IMR-90 (cell line): ENCODE results near the gene NELL1. TPM values are rescaled to one million over a fixed set of nuclear protein-coding genes. Genes with fewer than 3 reads are reported as not detected.

Source experiments
- ATAC-seq: fragments of 200-7000 bp; cut with Tn5 transposase; 2 replicates; pipeline ENCODE4 v1.9.1; 2020; ENCODE audit warnings: low read depth, mild to moderate bottlenecking, moderate library complexity
- BruUV-seq: library from RNA; stranded (reverse); fragments of 400-500 nt; replicated peaks from 2 replicates; lab custom pipeline; 2021; lab: Mats Ljungman, UMichigan
- CTCF ChIA-PET: fragments of 300-600 bp; formaldehyde crosslinking; extraction: SDS; loops from one replicate; lab custom pipeline; 2021; ENCODE audit warnings: antibody characterized with exemption; lab: Yijun Ruan, JAX
- POLR2A ChIA-PET: fragments of 300-600 bp; sonication (Branson Sonifier 250); formaldehyde crosslinking; loops from one replicate; lab custom pipeline; 2022; ENCODE audit warnings: antibody characterized with exemption; ENCODE audit not compliant: unreplicated experiment; lab: Charles Lee
- DNase-seq: peaks from one replicate; pipeline ENCODE4 v3.0.0; 2013
- H2AFZ ChIP-seq: replicated peaks from 2 replicates; pipeline ENCODE3; 2013; ENCODE audit warnings: low read length, mild to moderate bottlenecking; ENCODE audit not compliant: poor library complexity
- H2AK5ac ChIP-seq: 2 replicates; pipeline ENCODE4 v1.6.1; 2013; ENCODE audit warnings: low read depth, low read length, inconsistent platforms
- H2AK9ac ChIP-seq: replicated peaks from 2 replicates; pipeline ENCODE3; 2013; ENCODE audit warnings: mild to moderate bottlenecking, low read depth, low read length, moderate library complexity; ENCODE audit not compliant: poor library complexity
- H2BK120ac ChIP-seq: 2 replicates; pipeline ENCODE4 v1.6.1; 2013; ENCODE audit warnings: low read depth, low read length, inconsistent platforms
- H2BK15ac ChIP-seq: 3 replicates; pipeline ENCODE4 v1.6.1; 2013; ENCODE audit warnings: low read depth, low read length, inconsistent platforms
- H2BK20ac ChIP-seq: 2 replicates; pipeline ENCODE4 v1.6.1; 2013; ENCODE audit warnings: low read depth, mild to moderate bottlenecking, inconsistent platforms, low read length, moderate library complexity
- H2BK5ac ChIP-seq: 2 replicates; pipeline ENCODE4 v1.6.1; 2013; ENCODE audit warnings: mild to moderate bottlenecking, low read depth, low read length, inconsistent platforms; ENCODE audit not compliant: poor library complexity, severe bottlenecking
- H3K14ac ChIP-seq: replicated peaks from 2 replicates; pipeline ENCODE4 v1.6.1; 2013; ENCODE audit warnings: low read depth, low read length, inconsistent platforms
- H3K18ac ChIP-seq: 2 replicates; pipeline ENCODE4 v1.6.1; 2013; ENCODE audit warnings: low read depth, low read length, control low read depth
- H3K23ac ChIP-seq: 2 replicates; pipeline ENCODE4 v1.6.1; 2013; ENCODE audit warnings: low read depth, low read length, inconsistent platforms
- H3K27ac ChIP-seq: 2 replicates; pipeline ENCODE4 v1.5.1; 2013; ENCODE audit warnings: mild to moderate bottlenecking, control low read depth, low read length; ENCODE audit not compliant: insufficient read depth
- H3K27me3 ChIP-seq: 2 replicates; pipeline ENCODE4 v1.6.1; 2013; ENCODE audit warnings: low read length; ENCODE audit not compliant: control insufficient read depth, insufficient read depth
- H3K36me3 ChIP-seq: 2 replicates; pipeline ENCODE4 v1.6.1; 2013; ENCODE audit warnings: low read length, mixed read lengths; ENCODE audit not compliant: control insufficient read depth, insufficient read depth
- H3K4ac ChIP-seq: 2 replicates; pipeline ENCODE4 v1.6.1; 2013; ENCODE audit warnings: low read depth, low read length, inconsistent platforms
- H3K4me1 ChIP-seq: 2 replicates; pipeline ENCODE4 v1.6.1; 2013; ENCODE audit warnings: low read length, mixed read lengths; ENCODE audit not compliant: control insufficient read depth, insufficient read depth
- H3K4me2 ChIP-seq: 2 replicates; pipeline ENCODE4 v1.6.1; 2013; ENCODE audit warnings: low read depth, mild to moderate bottlenecking, control low read depth, low read length, moderate library complexity
- H3K4me3 ChIP-seq: 2 replicates; pipeline ENCODE4 v1.5.1; 2013; ENCODE audit warnings: low read depth, mild to moderate bottlenecking, control low read depth, low read length, moderate library complexity; ENCODE audit not compliant: insufficient read depth
- H3K56ac ChIP-seq: 2 replicates; pipeline ENCODE4 v1.6.1; 2013; ENCODE audit warnings: low read length, inconsistent platforms; ENCODE audit not compliant: insufficient read depth; ENCODE audit errors: extremely low read depth
- H3K79me1 ChIP-seq, 2 experiments: 2 replicates each; pipeline ENCODE4 v1.6.1; 2013; ENCODE audit warnings: low read length in 2 of 2, inconsistent platforms in 1 of 2, low read depth in 1 of 2
- H3K9ac ChIP-seq: 2 replicates; pipeline ENCODE4 v1.6.1; 2013; ENCODE audit warnings: low read depth, low read length, control low read depth
- H3K9me1 ChIP-seq: 2 replicates; pipeline ENCODE4 v1.6.1; 2013; ENCODE audit warnings: low read length, inconsistent platforms; ENCODE audit not compliant: insufficient read depth
- H3K9me3 ChIP-seq: 2 replicates; pipeline ENCODE4 v1.6.1; 2013; ENCODE audit warnings: low read length; ENCODE audit not compliant: control insufficient read depth, insufficient read depth
- H4K20me1 ChIP-seq: 2 replicates; pipeline ENCODE4 v1.6.1; 2013; ENCODE audit warnings: low read length, inconsistent platforms; ENCODE audit not compliant: insufficient read depth
- H4K5ac ChIP-seq: 2 replicates; pipeline ENCODE4 v1.6.1; 2013; ENCODE audit warnings: mild to moderate bottlenecking, low read depth, low read length, control low read depth
- H4K8ac ChIP-seq, 2 experiments: 2 replicates each; pipeline ENCODE4 v1.6.1; 2013; ENCODE audit warnings: low read depth in 2 of 2, low read length in 2 of 2, control low read depth in 1 of 2, inconsistent platforms in 1 of 2
- H4K91ac ChIP-seq: 2 replicates; pipeline ENCODE4 v1.6.1; 2013; ENCODE audit warnings: low read depth, low read length, inconsistent platforms; ENCODE audit not compliant: insufficient read depth
- CEBPB ChIP-seq: IDR thresholded peaks from 2 replicates; pipeline ENCODE4 v1.6.1; 2012; ENCODE audit warnings: low read depth, low read length, improper control_type of control experiment
- CHD1 ChIP-seq: IDR thresholded peaks from 2 replicates; pipeline ENCODE4 v1.6.1; 2012; ENCODE audit warnings: low read depth, low read length, improper control_type of control experiment
- RAD21 ChIP-seq: IDR thresholded peaks from 2 replicates; pipeline ENCODE4 v1.6.1; 2012; ENCODE audit warnings: low read length, improper control_type of control experiment
- SMC3 ChIP-seq: fragments of 150-350 bp; IDR thresholded peaks from 2 replicates; pipeline ENCODE4 v1.6.1; 2016; ENCODE audit warnings: low read depth, mild to moderate bottlenecking, antibody characterized with exemption, low read length, moderate library complexity
- dilution Hi-C: fragments of 300-500 bp; cut with HindIII; formaldehyde crosslinking; loops from one replicate; pipeline ENCODE4 v1.14.3; 2018; ENCODE audit warnings: low sequenced_read_pairs; ENCODE audit not compliant: unreplicated experiment
- in situ Hi-C: fragments of 300-500 bp; cut with MboI; formaldehyde crosslinking; loops from 3 replicates; pipeline ENCODE4 v1.14.3; 2019; ENCODE audit warnings: low sequenced_read_pairs, inconsistent platforms, mixed read lengths
- intact Hi-C: fragments of 100-400 bp; cut with micrococcal nuclease; formaldehyde crosslinking; loops from 2 replicates; pipeline ENCODE4 v1.10.0; 2022
- polyA plus RNA-seq, 3 experiments: library from polyadenylated mRNA; depleted of rRNA; stranded (reverse); fragments of >200 nt; gene quantifications; 2 replicates each; pipeline ENCODE4 v1.2.3, GENCODE V29; 2012; ENCODE audit warnings: low replicate concordance in 1 of 3
- total RNA-seq: library from RNA; depleted of rRNA; stranded (reverse); fragments of >200 nt; gene quantifications from 2 replicates; pipeline ENCODE4 v1.2.3, GENCODE V29; 2012

The NELL1 gene
- total and polyA plus RNA-seq, 2 of the 4 experiments (the other 2 are of a cell fraction) = not detected

- H3K79me1 ChIP-seq = no peaks in the 10 kb centered on the region
- no peak overlapping the region for H4K91ac ChIP-seq
- H3K27ac ChIP-seq = no peak overlapping the region
- DNase-seq (no peak), ATAC-seq (no peak)
- no peak overlapping the region for H2AK9ac ChIP-seq
- no peak overlapping the region for H3K4me2 ChIP-seq
- H3K9me1 ChIP-seq = no peaks in the 10 kb centered on the region
- H3K9ac ChIP-seq = no peak overlapping the region
- H3K4ac ChIP-seq = no peak overlapping the region
- dilution Hi-C loops = no loop called here
- H3K4me1 ChIP-seq = no peaks in the 10 kb centered on the region
- no peak overlapping the region for H2AFZ ChIP-seq
- H2BK20ac ChIP-seq = no peak overlapping the region
- H4K20me1 ChIP-seq = no peaks in the 10 kb centered on the region
- H3K36me3 ChIP-seq = no peaks in the 10 kb centered on the region
- peaks cover 8% of the 10 kb centered on the region for H3K9me3 ChIP-seq
- no peak overlapping the region for H2BK15ac ChIP-seq
- H3K27me3 ChIP-seq = no peaks in the 10 kb centered on the region
- ChIA-PET POLR2A (no interaction called here), CTCF (no interaction called here)
- in situ Hi-C loops = no loop called here
- no TSS peak for BruUV-seq
- H3K18ac ChIP-seq = no peak overlapping the region
- TF ChIP-seq CEBPB (no peak), CHD1 (no peak), SMC3 (no peak), RAD21 (no peak)
- intact Hi-C loops = no loop called here
- no peak overlapping the region for H3K14ac ChIP-seq
- no peak overlapping the region for H2BK120ac ChIP-seq
- no peak overlapping the region for H2AK5ac ChIP-seq
- no peak overlapping the region for H4K8ac ChIP-seq
- H4K5ac ChIP-seq = no peak overlapping the region
- no peak overlapping the region for H3K4me3 ChIP-seq
- H2BK5ac ChIP-seq = no peak overlapping the region
- no peak overlapping the region for H3K56ac ChIP-seq
- H3K23ac ChIP-seq = no peak overlapping the region
Measured at GRCh38 chr11:21056644-21057043, 387.3 kb downstream of the NELL1 start.
